Stimulated activated naive CD8-positive, alpha-beta T cell treated with anti-CD3 and anti-CD28 coated beads, Interleukin-15, Interleukin-2, amounts not matched to agents 100 U/mL and 50 U/mL, for 24 hours (primary cell): ENCODE measurements around the gene PLXDC1.

Experiments
- ATAC-seq: fragments of 150-1000 bp; cut with Tn5 transposase; one replicate; pipeline ENCODE4 v1.10.0; 2021
- DNase-seq: peaks from one replicate; pipeline ENCODE4 v3.0.0; 2021

Gene PLXDC1

GRCh38 chr17:39014044-39014794 lies 137.2 kb downstream of the PLXDC1 start:
- ATAC-seq (no peak), DNase-seq (no peak)
